Fibroblast of lung (primary cell): Measurements from ENCODE around the gene OTOP1.

Experiments
- EZH2 ChIP-seq: IDR thresholded peaks from 2 replicates; pipeline ENCODE4 v1.5.1; 2012; ENCODE audit warnings: low read length, control low read depth, mild to moderate bottlenecking; ENCODE audit errors: missing control alignments
- TF ChIP-seq, protein P1 (sequence below), 2 donors: IDR thresholded peaks in 1 of 2; conservative IDR thresholded peaks in 1 of 2; 1 replicate in 1 of 2; 2 replicates in 1 of 2; pipeline ENCODE4 v1.5.1; 2011 to 2012; ENCODE audit warnings: low read length in 2 of 2, control low read depth in 1 of 2, inconsistent platforms in 1 of 2, low read depth in 1 of 2, mild to moderate bottlenecking in 1 of 2

DNA sequence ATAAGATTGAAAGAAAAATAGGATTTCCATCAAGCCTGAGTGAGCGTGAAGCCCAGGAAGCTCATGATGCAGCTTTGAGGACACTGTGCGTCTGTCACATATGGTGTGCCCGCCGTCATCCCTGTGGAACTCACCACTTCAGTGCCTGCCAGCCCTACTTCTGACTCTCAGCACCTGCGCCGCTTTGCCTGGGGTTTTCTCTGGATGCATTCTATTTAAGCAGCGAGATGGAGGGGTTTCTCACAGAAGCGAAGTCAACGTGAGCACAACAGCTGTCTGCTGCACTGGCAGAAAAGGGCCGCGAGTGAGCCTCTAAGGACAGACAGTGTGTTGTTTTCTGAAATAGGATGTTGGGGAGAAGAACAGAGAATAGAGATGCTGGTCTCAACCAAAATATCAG is 27.5 kb upstream of the OTOP1 start:
- TF ChIP-seq, protein P1, sequence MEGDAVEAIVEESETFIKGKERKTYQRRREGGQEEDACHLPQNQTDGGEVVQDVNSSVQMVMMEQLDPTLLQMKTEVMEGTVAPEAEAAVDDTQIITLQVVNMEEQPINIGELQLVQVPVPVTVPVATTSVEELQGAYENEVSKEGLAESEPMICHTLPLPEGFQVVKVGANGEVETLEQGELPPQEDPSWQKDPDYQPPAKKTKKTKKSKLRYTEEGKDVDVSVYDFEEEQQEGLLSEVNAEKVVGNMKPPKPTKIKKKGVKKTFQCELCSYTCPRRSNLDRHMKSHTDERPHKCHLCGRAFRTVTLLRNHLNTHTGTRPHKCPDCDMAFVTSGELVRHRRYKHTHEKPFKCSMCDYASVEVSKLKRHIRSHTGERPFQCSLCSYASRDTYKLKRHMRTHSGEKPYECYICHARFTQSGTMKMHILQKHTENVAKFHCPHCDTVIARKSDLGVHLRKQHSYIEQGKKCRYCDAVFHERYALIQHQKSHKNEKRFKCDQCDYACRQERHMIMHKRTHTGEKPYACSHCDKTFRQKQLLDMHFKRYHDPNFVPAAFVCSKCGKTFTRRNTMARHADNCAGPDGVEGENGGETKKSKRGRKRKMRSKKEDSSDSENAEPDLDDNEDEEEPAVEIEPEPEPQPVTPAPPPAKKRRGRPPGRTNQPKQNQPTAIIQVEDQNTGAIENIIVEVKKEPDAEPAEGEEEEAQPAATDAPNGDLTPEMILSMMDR (conservative IDR thresholded peaks at IDR 0.05 in 1 of 2, IDR thresholded peaks at IDR 0.05 in 1 of 2; ENCODE audit: low read depth in 1 of 2, low read length in 2 of 2), result no peak
- TF ChIP-seq EZH2, result no peak
